Measurements from ENCODE around the gene RFX2.

The RFX2 gene

DNA sequence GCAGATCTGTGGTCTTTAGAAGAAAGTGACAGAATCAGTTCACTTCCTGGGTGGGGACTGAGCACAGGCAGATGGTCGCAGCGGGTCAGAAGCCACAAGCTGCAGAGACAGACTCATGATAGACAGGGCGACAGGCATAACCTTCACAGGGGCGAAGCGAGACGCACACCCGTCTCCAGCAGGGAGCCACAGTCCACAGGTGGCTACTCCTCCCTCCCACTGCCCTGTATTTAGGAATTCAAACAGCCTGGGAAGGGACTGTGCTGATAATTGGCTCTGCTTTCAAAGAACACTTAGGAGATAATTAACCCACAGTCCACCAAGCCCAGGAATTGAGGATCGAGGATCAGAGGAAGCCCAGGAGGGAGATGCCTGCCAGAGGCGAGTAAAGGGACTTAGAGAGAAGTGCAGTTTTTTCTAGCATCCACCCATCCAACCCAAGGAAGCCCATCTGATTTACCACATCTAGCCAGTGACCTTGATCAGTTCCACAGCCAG is 23.2 kb downstream of the RFX2 start:
- Histone ChIP-seq H3K27me3 (replicated peaks) (no peaks in the 10 kb centered on the region), H3K36me3 (replicated peaks) (no peaks in the 10 kb centered on the region), H3K27ac (no peak overlapping the region), H3K4me3 (ENCODE audit: low read depth, low read length) (no peak overlapping the region)
- no peak for DNase-seq
- in situ Hi-C loops (cut with HindIII; ENCODE audit: low pct_ligation_motif_present, low sequenced_read_pairs), result no loop called here
- no peak for TF ChIP-seq CTCF (IDR thresholded peaks at IDR 0.05; ENCODE audit: low read depth, low read length, missing control alignments)

DNA sequence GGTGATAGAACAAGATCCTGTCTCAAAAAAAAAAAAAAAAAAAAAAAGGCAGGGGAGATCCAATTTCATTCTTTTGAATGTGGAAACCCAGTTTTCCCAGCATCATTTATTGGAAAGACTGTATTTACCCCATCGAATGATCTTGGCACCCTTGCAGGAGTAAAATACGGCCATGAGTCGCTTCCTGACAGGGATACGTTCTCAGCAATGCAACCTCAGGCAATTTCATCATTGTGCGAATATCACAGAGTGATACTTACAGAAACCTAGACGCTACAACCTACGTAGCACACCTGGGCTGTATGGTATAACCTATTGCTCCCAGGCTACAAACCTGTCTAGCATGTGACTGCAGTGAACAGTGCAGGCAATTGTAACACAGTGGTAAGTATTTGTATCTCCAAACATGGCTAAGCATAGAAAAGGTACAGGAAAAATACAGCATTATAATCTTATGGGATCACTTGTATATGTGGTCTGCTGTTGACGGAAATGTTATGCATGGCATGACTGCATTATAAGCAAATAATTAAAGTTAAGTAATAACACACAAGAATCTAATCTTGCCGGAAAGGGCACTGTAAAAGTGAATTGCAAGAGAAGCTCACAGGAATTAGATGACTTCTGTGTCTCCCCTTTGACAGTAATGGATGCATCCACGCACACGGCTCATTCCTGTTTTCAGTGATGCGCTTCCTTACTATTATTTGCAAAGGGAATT is 24.1 kb downstream of the RFX2 start:
- no peak for DNase-seq
- no peaks in the 10 kb centered on the region for H3K36me3 ChIP-seq (replicated peaks)
- H3K4me3 ChIP-seq (ENCODE audit: low read depth, low read length), result no peak overlapping the region
- TF ChIP-seq CTCF (IDR thresholded peaks at IDR 0.05; ENCODE audit: low read depth, low read length, missing control alignments), result no peak
- in situ Hi-C loops (cut with HindIII; ENCODE audit: low pct_ligation_motif_present, low sequenced_read_pairs), result no loop called here
- no peaks in the 10 kb centered on the region for H3K27me3 ChIP-seq (replicated peaks)
- H3K27ac ChIP-seq, result no peak overlapping the region

- H3K4me3 ChIP-seq (ENCODE audit: low read depth, low read length), result no peak overlapping the region
- in situ Hi-C loops (cut with HindIII; ENCODE audit: low pct_ligation_motif_present, low sequenced_read_pairs), result no loop called here
- no peak for TF ChIP-seq CTCF (IDR thresholded peaks at IDR 0.05; ENCODE audit: low read depth, low read length, missing control alignments)
- no peak for DNase-seq
- H3K36me3 ChIP-seq (replicated peaks), result no peaks in the 10 kb centered on the region
- H3K27me3 ChIP-seq (replicated peaks), result no peaks in the 10 kb centered on the region
- H3K27ac ChIP-seq, result no peak overlapping the region
Measured at GRCh38 chr19:6084821-6085220, 25.5 kb downstream of the RFX2 start.

DNA sequence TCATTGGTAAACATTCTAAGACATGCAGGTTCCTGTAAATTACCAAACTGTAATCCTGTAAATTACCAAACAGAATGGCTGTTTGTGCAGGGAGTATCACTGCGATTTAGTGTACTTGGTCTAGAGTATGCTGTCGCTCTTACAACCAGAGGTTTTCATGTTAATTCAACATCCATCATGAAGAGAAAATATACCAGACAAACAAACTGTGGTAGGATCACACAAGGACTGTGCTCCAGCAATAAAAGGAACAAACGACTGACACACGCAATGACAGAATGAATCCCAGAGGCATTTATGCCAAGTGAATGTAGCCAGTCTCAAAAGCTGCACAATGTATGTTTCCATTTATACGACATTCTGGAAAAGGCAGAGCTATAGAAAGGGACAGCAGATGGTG is 31.2 kb downstream of the RFX2 start:
- no peak for DNase-seq
- TF ChIP-seq CTCF (IDR thresholded peaks at IDR 0.05; ENCODE audit: low read depth, low read length, missing control alignments), result no peak
- Histone ChIP-seq H3K27ac (no peak overlapping the region), H3K36me3 (replicated peaks) (no peaks in the 10 kb centered on the region), H3K27me3 (replicated peaks) (no peaks in the 10 kb centered on the region), H3K4me3 (ENCODE audit: low read depth, low read length) (no peak overlapping the region)
- in situ Hi-C loops (cut with HindIII; ENCODE audit: low pct_ligation_motif_present, low sequenced_read_pairs), result no loop called here

GRCh38 chr19:6078068-6078467 is 32.2 kb downstream of the RFX2 start:
- in situ Hi-C loops (cut with HindIII; ENCODE audit: low pct_ligation_motif_present, low sequenced_read_pairs), result no loop called here
- H3K27ac ChIP-seq, result no peak overlapping the region
- TF ChIP-seq CTCF (IDR thresholded peaks at IDR 0.05; ENCODE audit: low read depth, low read length, missing control alignments), result no peak
- H3K27me3 ChIP-seq (replicated peaks), result no peaks in the 10 kb centered on the region
- no peak overlapping the region for H3K4me3 ChIP-seq (ENCODE audit: low read depth, low read length)
- DNase-seq, result no peak
- no peaks in the 10 kb centered on the region for H3K36me3 ChIP-seq (replicated peaks)
